HEK293 (cell line): ENCODE results near the gene MBOAT2.

Experiments used
- GLIS2 ChIP-seq: fragments of 450-650 bp; formaldehyde crosslinking; IDR thresholded peaks from 2 replicates; pipeline ENCODE4 v1.5.1; 2016; ENCODE audit warnings: missing biosample characterization, missing genetic modification characterization
- KLF9 ChIP-seq: fragments of 450-650 bp; formaldehyde crosslinking; IDR thresholded peaks from 2 replicates; pipeline ENCODE4 v1.5.1; 2016; ENCODE audit warnings: missing biosample characterization, missing genetic modification characterization, low read depth
- ZBTB11 ChIP-seq: fragments of 450-650 bp; formaldehyde crosslinking; conservative IDR thresholded peaks from 2 replicates; pipeline ENCODE4 v1.5.1; 2016; ENCODE audit warnings: low read depth, missing biosample characterization, missing genetic modification characterization
- ZNF341 ChIP-seq: fragments of 450-650 bp; formaldehyde crosslinking; IDR thresholded peaks from 2 replicates; pipeline ENCODE4; 2016; ENCODE audit warnings: low read depth, missing biosample characterization, missing genetic modification characterization
- ZNF488 ChIP-seq: fragments of 450-650 bp; formaldehyde crosslinking; IDR thresholded peaks from 2 replicates; pipeline ENCODE4 v1.5.1; 2016; ENCODE audit warnings: missing biosample characterization, missing genetic modification characterization
- ZNF521 ChIP-seq: fragments of 450-650 bp; formaldehyde crosslinking; IDR thresholded peaks from 2 replicates; pipeline ENCODE4 v1.5.1; 2017; ENCODE audit warnings: missing biosample characterization, mild to moderate bottlenecking, missing genetic modification characterization
- ZNF629 ChIP-seq: fragments of 450-650 bp; formaldehyde crosslinking; IDR thresholded peaks from 2 replicates; pipeline ENCODE4 v1.5.1; 2017; ENCODE audit warnings: missing biosample characterization, missing genetic modification characterization
- ZNF768 ChIP-seq: fragments of 450-650 bp; formaldehyde crosslinking; IDR thresholded peaks from 2 replicates; pipeline ENCODE4 v1.5.1; 2018; ENCODE audit warnings: missing biosample characterization, mild to moderate bottlenecking, missing genetic modification characterization
- TF ChIP-seq, protein P1 (sequence below): sonication (generic); formaldehyde crosslinking; IDR thresholded peaks from 2 replicates; pipeline ENCODE4 v1.8.1; 2022; ENCODE audit warnings: mild to moderate bottlenecking, moderate library complexity, missing genetic modification reagents
- TF ChIP-seq, protein P2 (sequence below): fragments of 450-650 bp; formaldehyde crosslinking; IDR thresholded peaks from 2 replicates; pipeline ENCODE4 v1.5.1; 2016; ENCODE audit warnings: missing biosample characterization, missing genetic modification characterization

DNA sequence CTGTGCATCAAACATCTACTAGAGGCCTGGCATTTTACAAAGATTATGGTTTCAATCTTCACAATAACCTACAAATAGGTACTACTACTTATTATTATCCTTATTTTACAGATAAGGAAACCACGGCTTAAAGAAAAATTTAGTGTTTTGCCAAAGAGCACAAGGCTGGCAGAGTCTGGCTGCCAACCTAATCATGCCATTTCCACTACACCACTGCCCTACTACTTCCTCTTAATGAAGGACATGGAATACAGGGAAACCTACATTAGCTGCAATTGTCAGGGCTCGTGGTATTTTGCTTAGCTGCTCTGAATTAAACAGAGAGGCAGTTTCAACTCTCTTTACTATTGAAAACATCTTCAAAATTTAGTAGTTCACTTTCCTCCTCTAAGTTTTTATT lies 5.9 kb downstream of the MBOAT2 start:
- TF ChIP-seq, protein P1, sequence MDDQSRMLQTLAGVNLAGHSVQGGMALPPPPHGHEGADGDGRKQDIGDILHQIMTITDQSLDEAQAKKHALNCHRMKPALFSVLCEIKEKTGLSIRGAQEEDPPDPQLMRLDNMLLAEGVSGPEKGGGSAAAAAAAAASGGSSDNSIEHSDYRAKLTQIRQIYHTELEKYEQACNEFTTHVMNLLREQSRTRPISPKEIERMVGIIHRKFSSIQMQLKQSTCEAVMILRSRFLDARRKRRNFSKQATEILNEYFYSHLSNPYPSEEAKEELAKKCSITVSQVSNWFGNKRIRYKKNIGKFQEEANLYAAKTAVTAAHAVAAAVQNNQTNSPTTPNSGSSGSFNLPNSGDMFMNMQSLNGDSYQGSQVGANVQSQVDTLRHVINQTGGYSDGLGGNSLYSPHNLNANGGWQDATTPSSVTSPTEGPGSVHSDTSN: no peak
- TF ChIP-seq ZNF768 (no peak), GLIS2 (tag by site-specific recombination) (no peak), ZNF488 (tag by site-specific recombination) (no peak), ZNF521 (tag by site-specific recombination) (no peak), ZNF629 (no peak), KLF9 (tag by site-specific recombination) (no peak), ZBTB11 (tag by site-specific recombination) (no peak), ZNF341 (tag by site-specific recombination) (no peak)
- TF ChIP-seq, protein P2, sequence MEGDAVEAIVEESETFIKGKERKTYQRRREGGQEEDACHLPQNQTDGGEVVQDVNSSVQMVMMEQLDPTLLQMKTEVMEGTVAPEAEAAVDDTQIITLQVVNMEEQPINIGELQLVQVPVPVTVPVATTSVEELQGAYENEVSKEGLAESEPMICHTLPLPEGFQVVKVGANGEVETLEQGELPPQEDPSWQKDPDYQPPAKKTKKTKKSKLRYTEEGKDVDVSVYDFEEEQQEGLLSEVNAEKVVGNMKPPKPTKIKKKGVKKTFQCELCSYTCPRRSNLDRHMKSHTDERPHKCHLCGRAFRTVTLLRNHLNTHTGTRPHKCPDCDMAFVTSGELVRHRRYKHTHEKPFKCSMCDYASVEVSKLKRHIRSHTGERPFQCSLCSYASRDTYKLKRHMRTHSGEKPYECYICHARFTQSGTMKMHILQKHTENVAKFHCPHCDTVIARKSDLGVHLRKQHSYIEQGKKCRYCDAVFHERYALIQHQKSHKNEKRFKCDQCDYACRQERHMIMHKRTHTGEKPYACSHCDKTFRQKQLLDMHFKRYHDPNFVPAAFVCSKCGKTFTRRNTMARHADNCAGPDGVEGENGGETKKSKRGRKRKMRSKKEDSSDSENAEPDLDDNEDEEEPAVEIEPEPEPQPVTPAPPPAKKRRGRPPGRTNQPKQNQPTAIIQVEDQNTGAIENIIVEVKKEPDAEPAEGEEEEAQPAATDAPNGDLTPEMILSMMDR (tag by site-specific recombination): no peak
